Superior temporal gyrus (tissue), 1 donor: ENCODE results near the gene ANK3.

Experiments
- DNase-seq: peaks from one replicate; pipeline ENCODE4 v3.0.0-alpha.2; 2016; ENCODE audit errors: extremely low spot score

Gene ANK3

DNA sequence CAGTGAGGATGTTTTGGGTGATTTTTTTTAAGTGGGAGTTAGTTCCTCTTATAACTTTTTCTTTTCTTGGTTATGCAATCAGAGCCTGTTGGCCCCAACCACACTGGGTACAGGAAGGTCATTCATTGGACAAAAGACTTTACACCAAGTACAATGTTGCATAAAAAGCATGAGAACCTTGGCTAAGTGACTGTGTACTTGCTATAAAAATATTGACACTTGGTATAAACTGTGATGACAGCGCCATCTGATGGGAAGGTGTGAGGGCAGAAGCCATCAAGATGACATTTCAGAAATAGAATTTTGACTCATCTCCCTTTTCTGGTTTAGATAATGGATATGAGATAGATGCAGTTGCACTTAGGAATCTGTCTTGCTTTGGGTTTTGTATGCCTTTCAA lies 357.0 kb downstream of the ANK3 start:
- peak; percentile 60 for DNase-seq

DNA sequence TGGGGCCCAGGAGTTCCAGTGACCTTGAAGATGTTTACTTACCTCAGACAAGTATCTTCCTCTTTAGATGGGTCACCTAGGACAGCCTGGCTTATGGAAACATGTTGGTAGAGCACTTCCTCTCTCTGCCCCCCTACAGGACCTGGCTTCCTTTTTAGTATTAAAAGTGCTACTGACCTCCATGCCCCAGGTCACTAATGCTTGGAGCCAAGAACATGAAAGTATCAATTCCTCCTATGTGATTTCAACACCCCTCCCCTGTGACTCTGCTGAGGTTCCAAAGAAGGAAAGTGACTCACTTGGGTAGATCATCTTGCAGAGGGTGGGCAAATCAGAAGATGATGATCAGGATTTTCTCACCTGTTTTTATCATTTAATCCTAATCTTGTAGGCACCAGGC lies 358.0 kb downstream of the ANK3 start:
- DNase-seq, result no peak

DNA sequence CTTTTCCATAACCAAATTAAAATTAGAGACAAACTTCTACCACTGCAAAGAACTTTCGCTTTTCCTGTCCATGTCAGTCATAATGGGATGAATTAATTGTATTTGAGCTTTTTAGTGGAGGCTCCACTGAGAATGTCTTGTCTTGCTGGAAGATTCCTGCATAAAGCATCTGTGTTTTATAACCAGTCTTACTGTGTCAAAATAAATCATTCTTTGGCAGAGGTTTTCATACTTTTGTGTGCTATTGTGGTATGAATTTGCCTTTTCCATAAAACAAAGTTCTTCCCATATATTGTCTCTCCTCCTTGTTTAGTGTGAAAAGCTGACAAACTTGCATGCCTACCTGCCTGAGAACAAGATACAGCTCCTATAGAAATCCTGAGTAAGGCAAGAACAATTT lies 358.5 kb downstream of the ANK3 start:
- DNase-seq, result peak; percentile 16

DNA sequence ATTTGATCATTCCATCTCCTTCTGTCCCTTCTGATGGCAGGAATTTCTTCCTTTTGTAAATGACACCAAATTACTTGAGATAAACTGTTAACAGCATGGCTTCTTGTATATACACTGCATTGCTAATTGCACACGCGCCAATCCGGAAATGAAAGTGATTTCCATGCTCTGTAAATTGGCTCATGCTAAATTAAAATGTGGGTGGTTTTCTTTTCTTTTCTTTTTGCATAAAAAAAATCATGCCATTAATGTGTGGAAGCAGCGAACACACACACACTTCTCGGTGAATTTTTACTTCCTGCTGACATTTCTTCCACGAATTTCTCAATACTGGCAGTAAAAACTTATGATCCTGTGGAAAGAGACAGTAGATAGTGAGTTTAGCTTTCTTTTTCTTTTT lies 360.2 kb downstream of the ANK3 start:
- DNase-seq, result no peak

DNA sequence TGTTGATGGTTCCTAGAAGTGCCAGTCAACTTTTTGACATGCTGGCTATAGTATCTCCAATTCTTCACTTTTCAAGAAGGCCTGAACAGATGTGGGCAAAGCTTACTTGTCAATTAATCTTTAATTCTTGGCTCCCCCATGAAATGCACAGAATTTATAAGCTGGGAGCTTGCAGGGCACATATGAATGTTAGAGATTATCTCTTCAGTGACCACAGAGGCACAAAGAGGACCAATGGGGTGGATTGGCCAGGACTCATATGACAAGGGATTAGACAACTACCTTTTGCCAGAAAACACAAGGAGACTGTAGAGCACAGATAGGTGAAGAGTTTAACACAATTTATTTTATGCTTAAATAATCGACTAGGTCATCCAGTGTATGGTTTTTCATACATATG lies 361.6 kb downstream of the ANK3 start:
- no peak for DNase-seq

DNA sequence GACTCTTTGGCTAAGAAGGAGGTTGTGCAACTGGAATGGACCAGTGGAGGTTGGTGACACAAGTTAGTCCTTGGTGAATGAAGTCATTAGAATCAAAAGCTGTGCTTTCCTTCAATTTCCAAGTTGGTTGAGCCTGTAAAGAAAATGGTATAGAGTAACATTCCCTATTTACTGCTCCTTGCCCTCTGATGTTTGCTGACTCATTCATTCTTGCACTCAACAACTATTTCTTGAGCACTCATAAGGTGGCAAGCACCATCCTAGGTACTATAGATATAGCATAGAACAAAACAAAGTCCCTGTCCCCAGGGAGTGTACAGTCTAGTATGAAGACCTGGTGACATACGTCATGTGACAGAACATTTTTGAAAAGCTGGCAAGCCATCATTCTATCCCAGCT lies 364.4 kb downstream of the ANK3 start:
- DNase-seq, result no peak

DNA sequence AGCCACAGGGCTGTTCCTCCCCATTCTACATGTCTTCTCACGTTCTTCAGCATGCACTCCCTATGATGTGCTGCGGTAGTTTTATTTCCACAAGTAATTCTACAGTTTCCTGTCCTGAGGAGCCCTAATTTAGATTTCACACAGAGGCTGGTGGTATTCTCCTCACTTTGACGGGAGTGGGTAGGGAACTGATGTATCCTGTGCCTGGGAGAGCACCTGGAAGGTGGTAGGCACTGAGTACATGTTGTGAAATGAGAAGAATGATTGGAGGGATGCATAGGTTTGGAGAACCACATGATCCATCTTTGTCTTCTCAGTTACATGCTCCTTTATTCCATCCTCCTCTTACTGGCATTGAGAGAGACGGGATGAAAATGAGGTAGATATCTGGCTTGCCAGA lies 365.2 kb downstream of the ANK3 start:
- peak; percentile 16 for DNase-seq

DNA sequence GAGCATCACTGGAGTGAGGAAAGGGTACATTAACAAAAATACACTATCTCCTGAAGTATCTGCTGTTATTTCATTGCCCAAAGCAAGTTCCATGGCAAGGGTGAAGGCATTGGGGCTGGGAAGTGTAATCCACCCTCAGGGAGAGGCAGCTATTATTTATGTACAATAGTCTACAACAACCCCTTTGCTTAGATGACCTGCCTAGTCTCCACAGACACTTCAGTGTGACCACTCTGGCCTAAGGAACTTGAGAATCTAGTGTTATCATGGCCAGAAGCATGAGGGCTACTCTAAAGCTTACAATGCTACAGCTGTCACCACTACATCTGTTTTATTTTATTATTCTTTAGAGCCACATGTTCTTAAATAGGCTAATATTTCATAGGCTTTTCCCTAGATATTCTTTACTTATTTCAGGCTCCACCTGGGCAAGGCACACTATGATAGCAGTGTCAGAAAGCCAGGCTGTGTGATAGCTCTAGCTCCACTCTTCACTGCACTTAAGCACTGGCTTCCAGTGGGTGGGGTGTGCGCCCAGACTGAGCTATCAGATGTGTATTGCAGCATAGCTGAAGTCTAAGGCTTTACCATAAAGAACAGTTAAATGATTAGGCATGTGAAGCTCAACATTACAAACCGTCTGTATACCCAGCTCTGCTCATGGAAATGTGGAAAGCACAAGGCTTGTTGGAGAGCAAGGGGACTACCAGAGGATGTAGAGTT lies 366.4 kb downstream of the ANK3 start:
- DNase-seq, result no peak

DNA sequence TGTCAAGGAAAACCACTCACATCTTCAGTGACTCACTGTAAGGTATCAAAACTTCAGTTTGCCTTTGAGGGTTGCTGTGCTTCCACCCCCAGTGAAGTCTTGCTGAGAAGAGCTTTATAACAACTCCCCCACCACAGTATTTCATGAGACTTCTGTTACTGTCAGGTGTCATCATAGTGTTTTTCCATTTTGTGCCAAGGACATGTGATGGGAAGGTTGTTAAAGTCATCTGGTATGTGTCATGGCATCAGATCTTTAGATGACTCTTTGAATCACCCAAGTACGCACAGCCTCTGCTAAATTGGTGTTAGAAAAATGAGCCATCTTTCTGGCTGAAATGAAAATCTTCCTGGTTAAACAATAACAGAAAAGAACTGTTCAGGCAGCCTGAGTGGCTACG lies 368.3 kb downstream of the ANK3 start:
- DNase-seq, result no peak

DNA sequence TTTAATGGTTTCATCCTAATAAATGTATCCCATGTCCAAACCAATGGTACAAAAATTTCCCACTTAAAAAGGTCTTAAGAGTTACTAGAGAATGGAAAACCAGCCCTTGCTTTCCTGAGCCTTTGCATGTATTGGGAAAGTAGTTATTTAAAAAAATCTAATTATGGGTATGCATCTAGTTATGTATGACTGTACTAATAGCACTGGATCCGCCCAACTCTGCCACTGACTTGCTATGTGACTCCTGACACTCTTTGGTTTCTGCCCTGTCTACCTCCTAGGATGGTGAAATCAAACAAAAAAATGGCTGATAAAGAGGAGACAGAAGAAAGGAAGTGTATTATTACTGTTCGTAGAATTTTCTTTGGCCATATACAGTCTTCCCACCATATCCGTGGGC lies 372.9 kb downstream of the ANK3 start:
- no peak for DNase-seq

DNA sequence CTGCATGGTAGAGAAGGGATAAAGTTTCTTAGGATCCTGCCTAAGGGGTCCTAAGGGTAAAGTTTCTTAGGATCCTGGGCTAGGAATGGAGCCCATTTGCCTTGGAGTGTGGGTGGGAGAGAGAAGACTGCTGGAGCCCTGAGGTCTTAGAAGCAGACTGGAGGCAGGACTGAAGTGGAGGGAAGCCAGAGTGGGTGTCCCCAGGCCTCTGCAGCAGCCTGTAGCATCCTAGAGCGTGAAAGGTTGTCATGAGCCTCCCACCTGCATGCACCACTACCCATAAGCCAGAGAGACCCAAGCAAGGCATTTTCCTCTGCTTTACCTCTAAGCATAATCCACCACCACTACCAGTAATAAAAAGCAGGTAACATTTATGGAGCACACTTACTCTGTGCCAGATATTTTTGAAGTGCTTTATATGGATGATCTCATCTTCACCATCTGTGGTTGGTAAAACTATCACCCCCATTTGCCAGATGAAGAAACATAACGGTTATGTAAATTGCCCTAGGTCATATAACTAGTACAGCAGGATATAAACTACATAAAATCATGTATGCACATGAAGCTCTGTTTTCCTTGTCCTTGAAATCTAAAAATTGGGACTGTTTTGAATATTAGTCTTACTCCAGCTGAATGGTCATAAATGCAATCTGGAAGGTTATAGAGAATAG lies 379.8 kb downstream of the ANK3 start:
- no peak for DNase-seq

DNA sequence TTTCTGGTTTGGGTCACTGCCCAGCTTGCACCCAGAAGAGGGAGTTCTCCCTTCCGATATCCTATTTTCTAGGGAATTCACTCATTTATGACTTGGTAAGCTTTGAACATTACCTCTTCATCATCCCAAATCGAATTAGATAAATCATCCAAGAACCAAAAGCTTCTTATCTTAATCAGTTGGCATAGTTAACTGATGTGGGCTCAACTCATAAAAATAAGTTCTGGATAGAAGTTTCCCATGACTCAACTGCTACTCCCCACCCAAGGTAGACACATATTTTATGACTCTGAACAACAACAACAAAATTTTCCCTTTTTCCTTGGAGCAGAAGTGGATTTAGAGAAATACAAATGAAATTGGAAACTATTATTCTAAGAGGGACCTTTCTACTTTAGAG lies 380.4 kb downstream of the ANK3 start:
- DNase-seq, result no peak

DNA sequence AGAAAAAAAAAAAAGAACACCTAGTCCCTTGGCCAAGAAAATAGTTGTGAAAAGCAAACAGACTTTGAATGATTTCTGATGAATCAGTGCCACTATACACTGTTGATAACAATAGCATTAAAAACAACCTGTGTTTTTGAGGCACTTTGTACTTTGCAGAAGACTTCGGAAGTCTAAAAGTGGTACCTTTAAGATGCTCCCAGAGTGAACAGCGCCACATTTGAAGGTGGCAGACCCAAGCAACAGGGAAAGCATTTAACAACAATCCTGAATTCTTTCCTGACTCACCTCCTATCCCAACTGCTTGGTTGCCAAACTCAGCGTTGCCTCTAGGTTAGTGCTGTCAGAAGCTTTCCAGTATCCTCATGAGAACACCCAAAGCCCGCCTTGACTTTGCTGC lies 380.9 kb downstream of the ANK3 start:
- DNase-seq, result no peak

DNA sequence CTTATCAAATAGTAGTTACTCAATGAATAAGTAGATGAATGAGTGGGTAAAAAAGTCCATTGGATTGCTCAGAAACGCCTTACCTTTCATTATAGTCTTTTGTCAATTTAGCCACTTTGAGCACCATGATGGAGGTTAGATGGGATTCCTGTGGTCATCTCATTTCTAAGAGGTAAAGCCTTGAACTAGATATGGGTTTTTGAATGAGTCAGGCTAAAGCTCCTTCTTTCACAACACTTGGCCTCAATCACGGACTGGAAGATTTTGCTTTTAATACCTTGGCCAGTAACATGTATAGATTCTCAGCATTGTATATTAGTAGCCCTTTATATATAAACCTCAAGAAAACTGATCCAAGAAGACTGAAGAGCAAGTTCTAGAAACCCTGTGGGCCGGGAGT lies 383.6 kb downstream of the ANK3 start:
- DNase-seq, result no peak

DNA sequence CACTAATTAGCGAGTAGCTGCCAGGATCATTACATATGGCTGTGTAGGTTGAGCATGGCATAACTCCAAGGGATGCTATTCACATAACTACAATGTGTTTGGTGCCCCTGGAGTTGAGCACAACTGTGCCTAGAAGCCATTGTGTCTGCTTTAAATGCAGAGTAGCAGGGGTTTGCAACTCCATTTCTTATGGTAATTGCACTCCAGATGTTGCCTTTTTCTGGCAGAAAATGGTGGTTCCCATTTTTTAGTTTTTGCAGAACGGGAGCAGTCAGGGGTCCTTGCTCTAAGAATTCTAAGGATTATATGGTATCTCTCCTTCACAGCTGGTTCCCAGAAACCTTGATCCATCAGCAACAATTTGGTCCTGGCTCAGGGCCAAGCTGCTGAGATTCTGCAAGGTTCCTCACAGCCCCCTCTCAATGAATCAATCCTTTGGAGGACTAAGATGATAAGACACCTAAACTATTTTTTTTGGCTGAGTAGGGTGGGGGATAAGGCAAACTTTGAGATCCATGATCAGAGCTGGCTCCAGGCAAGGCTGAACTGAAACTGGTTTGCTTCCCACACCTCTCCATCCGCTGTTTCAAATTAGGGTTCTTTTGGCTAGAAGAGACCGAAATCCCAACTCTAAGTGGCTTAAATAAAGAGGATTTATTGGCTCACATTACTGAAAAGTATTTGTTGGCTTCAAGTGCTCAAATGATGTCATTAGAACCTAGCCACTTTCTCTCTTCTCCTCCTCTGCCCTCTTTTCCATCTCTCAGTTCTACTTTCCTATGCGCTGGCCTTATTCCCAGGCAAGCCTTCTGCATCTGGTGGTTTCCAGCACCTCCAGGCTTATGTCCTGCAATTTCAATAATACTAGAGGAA lies 385.8 kb downstream of the ANK3 start:
- peak; percentile 35 for DNase-seq

DNA sequence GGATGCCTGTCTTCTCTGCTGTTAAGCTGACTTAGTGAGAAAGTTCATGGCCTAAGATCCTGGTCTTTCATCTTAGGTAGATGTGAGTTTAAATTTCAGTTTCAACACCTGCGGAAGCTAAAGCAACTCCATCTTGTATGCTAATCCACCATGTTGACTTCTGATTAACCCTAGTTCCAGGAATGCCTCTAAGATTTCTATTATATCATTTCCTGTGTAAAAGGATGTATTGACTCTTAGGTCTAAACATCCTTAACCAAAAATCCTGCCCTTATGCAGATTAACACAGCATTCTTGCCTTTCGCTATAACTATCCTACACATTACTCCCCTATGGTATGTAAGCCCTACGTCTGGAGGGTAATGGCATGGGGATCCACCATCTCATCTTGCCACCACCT lies 388.9 kb downstream of the ANK3 start:
- no peak for DNase-seq

DNA sequence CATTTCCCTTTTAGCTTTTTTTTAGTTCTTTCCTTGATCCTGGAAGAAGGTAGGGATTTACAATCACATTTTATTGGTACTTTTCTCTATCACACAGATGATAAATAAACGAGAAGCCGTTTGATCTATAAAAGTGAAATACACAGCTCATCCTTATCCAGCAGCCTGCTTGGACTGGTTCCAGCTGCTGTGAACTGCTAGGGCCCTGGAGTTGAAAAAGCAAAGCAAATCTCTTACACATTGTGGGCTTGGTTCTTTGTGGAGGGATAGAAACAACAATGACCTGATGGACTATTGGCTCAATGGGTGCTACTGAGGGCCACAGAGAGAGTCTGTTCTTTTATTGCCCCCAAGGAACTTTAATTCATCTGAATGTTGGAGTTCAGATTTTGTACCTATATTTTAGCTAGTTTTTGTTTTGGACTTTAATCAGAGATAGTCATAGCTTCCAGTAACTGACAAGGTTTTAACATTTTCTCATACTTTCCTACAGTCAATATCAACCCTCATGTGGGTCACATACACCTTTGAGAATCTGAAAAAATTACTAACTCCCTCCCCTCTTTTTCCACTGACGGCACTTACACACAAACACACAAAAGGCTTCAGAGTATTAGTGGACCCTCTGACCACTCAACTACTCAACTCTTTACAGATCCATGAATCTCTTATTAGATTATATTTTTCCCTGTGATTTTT lies 391.7 kb downstream of the ANK3 start:
- no peak for DNase-seq

DNA sequence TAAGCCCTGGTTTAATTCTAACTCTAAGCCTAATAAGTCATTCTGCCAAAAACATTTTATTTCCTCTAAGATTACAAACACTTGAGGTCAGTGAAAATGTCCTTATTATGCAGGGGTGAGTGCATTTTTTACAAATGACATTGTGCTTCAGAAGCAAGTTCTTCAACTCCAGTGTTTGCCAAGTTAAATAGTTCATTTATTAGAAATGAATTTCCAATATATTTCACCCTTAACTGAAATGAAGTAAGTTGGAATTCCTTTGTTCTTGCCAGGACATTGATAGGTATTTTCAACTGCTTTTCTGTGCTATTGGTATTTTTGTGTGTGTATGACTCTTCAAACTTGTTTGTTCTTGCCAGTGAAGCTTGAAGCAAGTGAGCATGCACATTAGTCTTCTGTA lies 393.8 kb downstream of the ANK3 start:
- DNase-seq, result no peak

DNA sequence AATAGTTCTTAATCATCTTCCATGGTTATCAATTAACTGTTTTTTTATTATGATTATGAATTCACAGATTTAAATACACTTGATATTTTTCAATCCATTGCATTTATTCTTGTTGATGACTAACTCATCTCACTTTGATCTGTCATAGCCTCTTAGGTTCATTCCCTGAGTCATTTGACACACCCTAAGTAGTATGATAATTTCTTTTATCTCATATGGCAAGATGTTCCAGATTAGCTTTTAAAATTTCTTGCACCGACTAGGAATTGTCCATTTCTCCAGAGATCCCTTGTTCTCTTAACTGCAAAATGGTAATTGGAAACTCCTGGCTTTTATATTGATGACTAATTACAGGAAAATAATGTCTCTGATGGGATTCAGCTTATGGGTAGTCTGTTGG lies 395.7 kb downstream of the ANK3 start:
- DNase-seq, result no peak

DNA sequence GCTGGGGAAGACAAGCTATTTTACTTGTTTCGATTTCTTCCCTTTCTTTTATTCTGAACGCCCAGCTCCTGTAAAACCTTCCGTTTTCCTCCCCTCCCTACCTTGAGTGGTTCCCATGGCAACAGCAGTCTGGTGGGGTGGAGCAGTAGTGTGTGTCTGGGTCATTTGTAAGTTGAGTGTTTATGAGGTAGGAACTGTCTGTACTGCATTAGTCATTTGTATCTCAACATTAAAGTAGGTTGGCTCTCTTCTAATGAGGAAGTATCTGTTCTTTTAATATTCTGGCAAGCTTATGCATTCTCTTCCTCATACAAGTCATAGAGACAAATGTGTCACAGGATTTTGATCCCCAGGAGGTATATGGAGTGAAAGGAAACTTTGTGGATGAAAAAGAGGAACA lies 398.0 kb downstream of the ANK3 start:
- no peak for DNase-seq

DNA sequence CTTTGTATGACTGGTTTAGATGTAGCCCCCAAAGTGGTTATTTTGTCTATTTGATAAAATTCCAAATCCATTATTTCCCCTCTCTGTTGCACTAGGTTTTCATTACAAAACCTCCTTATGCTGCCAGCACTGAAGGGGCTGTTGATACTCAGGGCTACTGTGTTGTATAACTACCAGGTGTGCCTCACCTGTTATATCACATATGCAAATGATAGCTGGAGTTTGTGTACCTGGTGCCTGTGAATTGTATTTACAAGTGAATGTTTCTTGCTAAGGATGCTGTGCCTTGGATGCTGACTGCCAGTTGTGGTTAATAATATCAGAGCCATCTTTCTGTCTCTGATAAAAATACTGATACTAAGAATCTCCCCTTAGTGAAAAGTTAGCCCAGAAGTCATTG lies 398.6 kb downstream of the ANK3 start:
- DNase-seq, result no peak

DNA sequence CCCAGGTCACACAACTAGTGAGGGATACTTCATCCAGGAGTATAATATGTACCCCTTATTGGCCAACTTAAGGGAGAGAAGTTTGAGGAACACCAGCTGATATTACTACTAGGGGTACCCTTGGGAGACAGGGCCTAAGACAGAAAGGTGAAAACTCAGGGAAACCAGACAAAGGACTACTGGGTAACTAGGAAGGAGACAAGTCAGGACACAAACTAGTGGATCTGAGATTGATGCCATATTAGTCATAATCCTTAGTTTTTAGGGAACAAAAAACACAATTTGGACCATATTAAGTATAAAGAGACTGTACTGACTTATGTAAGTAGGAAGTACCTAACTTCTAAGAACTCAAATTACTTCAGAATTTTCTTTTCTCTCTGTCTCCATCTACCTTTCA lies 404.0 kb downstream of the ANK3 start:
- DNase-seq, result no peak
